GM18502 (cell line): ENCODE data around the gene KCNH3.
"Not testable (repeated sequence)": the region's sequence is repeated elsewhere in the genome, so short reads cannot be mapped to it uniquely, and the experiment has no call there.

Experiments used
- ATAC-seq: cut with Tn5 transposase; IDR thresholded peaks from one replicate; pipeline ENCODE4 v1.9.1; 2021; ENCODE audit warnings: mild to moderate bottlenecking; ENCODE audit not compliant: unreplicated experiment, poor library complexity

Gene KCNH3, protein sequence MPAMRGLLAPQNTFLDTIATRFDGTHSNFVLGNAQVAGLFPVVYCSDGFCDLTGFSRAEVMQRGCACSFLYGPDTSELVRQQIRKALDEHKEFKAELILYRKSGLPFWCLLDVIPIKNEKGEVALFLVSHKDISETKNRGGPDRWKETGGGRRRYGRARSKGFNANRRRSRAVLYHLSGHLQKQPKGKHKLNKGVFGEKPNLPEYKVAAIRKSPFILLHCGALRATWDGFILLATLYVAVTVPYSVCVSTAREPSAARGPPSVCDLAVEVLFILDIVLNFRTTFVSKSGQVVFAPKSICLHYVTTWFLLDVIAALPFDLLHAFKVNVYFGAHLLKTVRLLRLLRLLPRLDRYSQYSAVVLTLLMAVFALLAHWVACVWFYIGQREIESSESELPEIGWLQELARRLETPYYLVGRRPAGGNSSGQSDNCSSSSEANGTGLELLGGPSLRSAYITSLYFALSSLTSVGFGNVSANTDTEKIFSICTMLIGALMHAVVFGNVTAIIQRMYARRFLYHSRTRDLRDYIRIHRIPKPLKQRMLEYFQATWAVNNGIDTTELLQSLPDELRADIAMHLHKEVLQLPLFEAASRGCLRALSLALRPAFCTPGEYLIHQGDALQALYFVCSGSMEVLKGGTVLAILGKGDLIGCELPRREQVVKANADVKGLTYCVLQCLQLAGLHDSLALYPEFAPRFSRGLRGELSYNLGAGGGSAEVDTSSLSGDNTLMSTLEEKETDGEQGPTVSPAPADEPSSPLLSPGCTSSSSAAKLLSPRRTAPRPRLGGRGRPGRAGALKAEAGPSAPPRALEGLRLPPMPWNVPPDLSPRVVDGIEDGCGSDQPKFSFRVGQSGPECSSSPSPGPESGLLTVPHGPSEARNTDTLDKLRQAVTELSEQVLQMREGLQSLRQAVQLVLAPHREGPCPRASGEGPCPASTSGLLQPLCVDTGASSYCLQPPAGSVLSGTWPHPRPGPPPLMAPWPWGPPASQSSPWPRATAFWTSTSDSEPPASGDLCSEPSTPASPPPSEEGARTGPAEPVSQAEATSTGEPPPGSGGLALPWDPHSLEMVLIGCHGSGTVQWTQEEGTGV

DNA sequence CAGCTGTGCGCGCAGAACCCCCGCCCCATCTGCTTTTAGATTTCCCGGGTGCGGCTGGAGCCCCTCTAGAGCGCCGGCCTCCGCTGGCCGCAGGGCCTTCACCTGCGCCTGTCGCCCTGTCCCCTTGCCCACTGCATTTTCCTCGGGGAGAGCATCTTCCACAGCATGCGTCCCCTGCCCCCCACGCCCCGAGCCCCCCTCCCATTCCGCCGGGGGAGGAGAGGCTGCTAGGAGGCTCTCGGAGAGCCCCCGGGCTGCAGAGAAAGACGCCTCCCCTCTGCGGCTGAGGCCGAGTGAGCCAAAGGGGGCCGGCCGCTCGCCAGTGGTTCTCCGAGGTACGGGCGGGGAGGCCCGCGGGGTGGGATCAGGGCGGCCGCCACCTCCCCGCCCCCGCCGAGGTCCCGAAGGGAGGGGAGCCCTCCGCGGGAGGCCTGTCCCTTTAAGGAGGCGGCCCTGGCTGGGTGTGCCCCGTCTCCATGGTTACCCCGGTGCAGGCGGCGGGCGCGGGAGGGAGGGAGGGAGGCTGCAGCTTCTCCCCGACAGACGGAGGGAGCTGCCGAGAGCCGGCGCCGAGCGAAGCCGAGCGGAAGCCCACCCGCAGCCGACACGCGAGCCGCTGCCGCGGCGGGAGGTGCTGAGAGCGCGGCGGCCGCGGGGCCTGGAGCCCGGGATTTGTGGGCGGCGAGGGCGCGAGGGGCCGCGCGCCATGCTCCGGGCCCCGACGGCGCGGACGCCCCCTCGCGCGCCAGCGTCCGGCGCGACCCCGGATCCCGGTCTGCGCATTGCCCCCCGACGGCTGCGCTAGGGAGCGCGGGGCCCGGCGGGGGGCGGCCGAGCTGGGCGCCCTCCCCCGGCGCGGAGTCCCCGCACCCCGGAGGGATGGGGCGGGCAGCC lies at the start of gene KCNH3:
TSS of gene KCNH3 (plus strand) at position 521 of the 894 bp plus-strand sequence. CDS start 387 bp downstream, outside the sequence.
- peak; percentile 72 for ATAC-seq

DNA sequence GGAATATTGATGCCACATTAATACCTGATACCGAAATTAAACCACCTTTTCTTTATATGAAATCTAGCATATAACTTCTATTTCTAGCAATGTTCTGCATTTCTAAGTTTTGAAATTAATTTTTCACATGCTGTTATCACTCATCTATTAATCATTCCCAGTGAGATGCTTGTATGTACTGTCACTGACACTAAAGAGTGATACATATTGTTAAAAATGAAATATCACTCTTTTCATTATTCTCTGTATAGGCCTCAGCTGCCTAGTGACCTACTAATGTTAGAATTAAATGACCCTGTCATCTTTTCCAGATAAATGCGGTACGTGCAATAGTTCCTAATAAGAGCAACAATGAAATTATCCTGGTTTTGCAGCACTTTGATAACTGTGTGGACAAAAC lies 49.7 kb upstream of the KCNH3 start:
- ATAC-seq, result no peak

- ATAC-seq, result no peak
Measured at GRCh38 chr12:49489720-49490119, 49.1 kb upstream of the KCNH3 start.

DNA sequence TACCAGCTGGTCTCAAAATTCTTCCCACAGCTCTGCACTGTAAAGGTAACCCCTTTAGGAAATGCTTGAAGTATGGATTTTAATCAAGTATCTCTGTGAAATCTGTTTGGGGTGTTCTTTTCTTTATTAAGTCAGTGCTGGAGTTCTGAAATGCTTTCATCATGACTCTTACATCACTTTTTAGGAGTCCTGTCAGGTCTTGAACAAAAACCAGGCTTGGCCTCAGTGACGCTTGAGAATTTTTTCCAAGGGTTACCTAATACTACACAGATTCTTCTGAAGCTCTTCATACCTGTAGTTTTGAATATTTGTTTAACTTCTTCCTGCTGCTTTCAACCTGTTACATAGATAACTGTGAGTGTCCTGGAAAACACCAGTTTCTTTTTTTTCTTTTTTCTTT lies 47.0 kb upstream of the KCNH3 start:
- no peak for ATAC-seq

GRCh38 chr12:49493900-49494299 lies 44.9 kb upstream of the KCNH3 start:
- no peak for ATAC-seq

GRCh38 chr12:49496417-49497360 lies 42.1 kb upstream of the KCNH3 start:
- no peak for ATAC-seq

GRCh38 chr12:49501895-49502294 lies 36.9 kb upstream of the KCNH3 start:
- ATAC-seq, result no peak

DNA sequence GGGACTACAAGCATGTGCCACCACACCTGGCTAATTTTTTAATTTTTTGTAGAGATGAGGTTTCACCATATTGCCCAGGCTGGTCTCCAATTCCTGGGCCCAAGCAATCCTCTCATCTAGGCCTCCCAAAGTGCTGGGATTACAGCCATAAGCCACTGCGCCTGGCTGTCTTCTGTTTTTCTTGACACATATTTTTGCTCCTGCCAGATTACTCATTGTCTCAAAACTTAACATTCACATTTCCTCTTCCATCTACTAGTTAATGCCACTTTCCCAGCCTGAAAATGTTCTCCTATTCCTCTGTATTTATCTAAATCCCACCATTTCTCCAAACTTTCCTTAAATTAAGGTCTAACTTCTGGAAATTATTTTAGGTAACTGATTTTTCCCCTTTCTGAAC lies 36.2 kb upstream of the KCNH3 start:
- no peak for ATAC-seq

- ATAC-seq, result no peak
Measured at GRCh38 chr12:49503674-49504180, 35.1 kb upstream of the KCNH3 start.

DNA sequence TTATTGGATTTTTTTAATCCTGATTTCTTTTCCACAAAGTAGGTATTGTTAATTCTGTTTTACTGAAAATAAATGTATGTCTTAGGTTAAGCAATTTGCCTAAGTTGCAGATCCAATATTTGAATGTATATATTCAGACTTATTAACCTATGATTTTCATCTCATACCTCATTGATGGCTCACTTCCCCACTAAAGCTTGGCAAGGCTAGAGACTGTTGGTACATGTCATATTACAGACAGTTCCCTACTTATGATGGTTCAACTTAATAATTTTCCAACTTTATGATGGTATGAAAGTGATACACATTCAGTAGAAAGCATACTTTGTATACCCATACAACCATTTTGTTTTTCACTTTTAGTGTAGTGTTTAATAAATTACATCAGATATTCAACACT lies 33.2 kb upstream of the KCNH3 start:
- ATAC-seq, result no peak

GRCh38 chr12:49507139-49507538 lies 31.7 kb upstream of the KCNH3 start:
- no peak for ATAC-seq

DNA sequence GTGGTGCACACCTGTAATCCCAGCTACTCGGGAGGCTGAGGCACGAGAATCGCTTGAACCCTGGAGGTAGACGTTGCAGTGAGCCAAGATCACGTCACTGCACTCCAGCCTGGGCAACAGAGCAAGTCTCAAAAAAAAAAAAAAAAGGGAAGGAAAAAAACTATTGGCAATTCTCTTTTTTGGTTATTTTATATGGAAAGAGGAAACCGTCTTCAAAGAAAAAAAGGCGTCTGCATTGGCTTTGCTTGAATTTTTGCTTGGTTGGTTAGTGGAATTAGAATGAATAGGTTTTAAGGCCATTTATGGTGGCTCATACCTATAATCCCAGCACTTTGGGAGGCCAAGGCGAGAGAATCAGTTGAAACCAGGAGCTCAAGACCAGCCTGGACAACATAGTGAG lies 29.1 kb upstream of the KCNH3 start:
- ATAC-seq, result not testable (repeated sequence)

GRCh38 chr12:49511410-49511809 lies 27.4 kb upstream of the KCNH3 start:
- ATAC-seq, result no peak

GRCh38 chr12:49512546-49512945 lies 26.3 kb upstream of the KCNH3 start:
- ATAC-seq, result no peak

DNA sequence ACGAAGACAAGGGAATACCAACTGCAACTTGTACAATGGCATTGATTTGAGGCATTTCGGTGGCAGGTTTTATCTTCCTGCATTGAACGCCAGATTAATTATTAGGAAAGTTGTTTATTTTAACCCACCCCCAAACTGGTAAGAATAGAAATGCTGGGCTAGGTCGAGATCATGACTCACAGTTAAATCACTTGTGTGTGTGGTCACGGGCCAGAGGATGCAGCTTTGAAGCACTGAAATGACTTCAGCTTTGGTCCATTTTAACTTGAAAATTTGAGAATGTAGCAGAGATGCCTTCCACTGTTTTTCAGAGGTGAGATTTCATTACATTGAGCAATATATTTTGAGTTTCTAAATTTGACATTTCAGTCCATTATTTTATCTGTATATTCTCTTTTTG lies 23.6 kb upstream of the KCNH3 start:
- no peak for ATAC-seq

- ATAC-seq, result no peak
Measured at GRCh38 chr12:49518914-49519573, 19.8 kb upstream of the KCNH3 start.

DNA sequence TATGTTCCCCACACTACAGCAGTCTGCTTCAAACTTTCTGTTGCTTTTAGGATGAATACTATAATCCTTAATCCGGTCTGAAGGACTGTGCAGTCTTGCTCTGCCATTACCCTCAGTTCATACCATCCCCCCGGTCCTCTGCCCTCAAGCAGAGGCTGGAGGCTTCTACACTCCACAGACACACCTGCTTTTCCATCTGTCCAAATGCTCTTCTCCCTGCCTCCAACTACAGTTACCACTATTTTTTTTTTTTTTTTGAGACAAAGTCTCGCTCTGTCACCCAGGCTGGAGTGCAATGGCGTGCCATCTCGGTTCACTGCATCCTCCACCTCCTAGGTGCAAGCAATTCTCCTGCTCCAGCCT lies 19.3 kb upstream of the KCNH3 start:
- no peak for ATAC-seq

DNA sequence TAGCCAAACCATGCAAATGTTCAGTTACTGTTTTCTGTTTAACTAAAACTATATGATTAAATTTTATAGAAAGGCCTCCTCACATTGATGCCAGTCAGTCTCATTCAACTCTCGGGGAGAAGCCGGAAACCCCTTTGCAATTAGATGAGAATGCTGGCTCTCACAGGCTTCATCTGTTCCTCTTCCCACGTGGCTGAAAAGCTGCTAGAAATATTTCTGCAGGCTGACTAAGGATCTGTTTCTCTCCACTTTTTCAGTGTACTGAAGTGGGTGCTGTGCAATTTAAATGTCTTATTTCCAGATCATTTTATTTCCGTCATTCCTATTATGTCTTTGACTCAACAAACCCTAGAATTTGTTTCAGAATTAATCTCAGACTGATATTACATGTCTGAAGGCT lies 17.4 kb upstream of the KCNH3 start:
- ATAC-seq, result no peak
